ENCODE measurements around the gene PRSS36.

- TF ChIP-seq EZH2 (IDR thresholded peaks at IDR 0.05; ENCODE audit: borderline replicate concordance, low read depth, low read length, poor library complexity, severe bottlenecking) (no peak), CTCF (conservative IDR thresholded peaks at IDR 0.05; ENCODE audit: low read depth, low read length) (no peak)
These were observed 37.9 kb upstream of the PRSS36 start for GRCh38 chr16:31187808-31188189.

All from A673 (cell line).